ENCODE measurements around the gene C1QL4.
"Not testable (repeated sequence)": the region's sequence is repeated elsewhere in the genome, so short reads cannot be mapped to it uniquely, and the experiment has no call there.

The C1QL4 gene

DNA sequence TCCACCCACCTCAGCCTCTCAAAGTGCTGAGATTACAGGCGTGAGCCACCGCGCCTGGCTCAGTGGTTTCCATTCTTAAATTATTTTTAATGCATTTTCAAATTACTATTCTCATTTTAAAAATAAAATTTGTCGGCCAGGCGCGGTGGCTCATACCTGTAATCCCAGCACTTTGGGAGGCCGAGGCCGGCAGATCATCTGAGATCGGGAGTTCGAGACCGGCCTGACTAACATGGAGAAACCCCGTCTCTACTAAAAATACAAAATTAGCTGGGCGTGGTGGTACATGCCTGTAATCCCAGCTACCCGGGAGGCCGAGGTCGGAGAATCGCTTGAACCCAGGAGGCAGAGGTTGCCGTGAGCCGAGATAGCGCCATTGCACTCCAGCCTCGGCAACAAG is 3.2 kb downstream of the C1QL4 start:
- DNase-seq (ENCODE audit: low read depth): not testable (repeated sequence)

DNA sequence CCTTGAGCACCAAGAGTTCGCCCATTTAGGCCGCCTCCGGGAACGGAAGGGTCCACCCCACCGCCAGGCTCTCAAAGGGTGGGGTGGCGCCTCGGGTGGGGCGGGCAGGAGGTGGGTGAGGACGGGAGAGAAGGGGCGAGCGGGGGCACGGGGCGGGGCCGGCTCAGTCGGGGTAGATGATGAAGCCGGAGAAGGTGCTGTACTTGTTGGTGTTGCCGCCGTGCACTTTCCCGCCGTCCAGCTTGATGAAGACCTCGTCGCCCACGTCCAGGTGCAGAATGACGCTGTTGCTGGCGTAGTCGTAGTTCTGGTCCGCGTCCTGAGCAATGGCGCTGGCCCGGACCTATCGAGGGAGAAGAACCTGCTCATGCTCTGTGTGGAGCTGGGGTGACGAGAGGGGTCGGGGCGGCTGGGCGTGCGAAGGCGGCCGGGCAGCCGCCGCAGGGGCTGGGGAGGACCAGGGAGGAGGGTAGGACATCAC is 4.1 kb downstream of the C1QL4 start:
- no peak for DNase-seq (ENCODE audit: low read depth)

- DNase-seq (ENCODE audit: low read depth): no peak
Measured at GRCh38 chr12:49332441-49332861, 4.5 kb downstream of the C1QL4 start.

GRCh38 chr12:49331380-49332222 is 5.4 kb downstream of the C1QL4 start:
- DNase-seq (ENCODE audit: low read depth): peak; percentile 79

DNA sequence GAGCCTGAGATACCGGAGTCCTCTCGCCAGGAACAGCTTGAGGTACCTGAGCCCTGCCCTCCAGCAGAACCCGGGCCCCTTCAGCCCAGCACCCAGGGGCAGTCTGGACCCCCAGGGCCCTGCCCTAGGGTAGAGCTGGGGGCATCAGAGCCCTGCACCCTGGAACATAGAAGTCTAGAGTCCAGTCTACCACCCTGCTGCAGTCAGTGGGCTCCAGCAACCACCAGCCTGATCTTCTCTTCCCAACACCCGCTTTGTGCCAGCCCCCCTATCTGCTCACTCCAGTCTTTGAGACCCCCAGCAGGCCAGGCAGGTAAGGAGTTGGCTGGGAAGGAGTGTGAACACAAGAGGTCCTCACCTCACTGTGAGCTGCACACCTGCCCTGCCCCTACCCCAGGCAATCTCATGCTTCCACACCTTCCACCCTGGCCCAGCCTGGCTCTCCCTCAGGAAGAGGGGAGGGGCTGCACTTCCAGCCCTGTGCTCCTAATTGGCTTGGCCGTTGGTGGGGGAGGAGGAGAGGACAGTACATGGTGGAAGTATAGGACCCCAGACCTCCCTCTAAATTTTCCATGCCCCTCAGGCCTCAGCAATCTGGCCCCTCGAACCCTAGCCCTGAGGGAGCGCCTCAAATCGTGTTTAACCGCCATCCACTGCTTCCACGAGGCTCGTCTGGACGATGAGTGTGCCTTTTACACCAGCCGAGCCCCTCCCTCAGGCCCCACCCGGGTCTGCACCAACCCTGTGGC is 6.2 kb downstream of the C1QL4 start:
- DNase-seq (ENCODE audit: low read depth): no peak

GRCh38 chr12:49330032-49330619 is 6.9 kb downstream of the C1QL4 start:
- DNase-seq (ENCODE audit: low read depth): no peak

DNA sequence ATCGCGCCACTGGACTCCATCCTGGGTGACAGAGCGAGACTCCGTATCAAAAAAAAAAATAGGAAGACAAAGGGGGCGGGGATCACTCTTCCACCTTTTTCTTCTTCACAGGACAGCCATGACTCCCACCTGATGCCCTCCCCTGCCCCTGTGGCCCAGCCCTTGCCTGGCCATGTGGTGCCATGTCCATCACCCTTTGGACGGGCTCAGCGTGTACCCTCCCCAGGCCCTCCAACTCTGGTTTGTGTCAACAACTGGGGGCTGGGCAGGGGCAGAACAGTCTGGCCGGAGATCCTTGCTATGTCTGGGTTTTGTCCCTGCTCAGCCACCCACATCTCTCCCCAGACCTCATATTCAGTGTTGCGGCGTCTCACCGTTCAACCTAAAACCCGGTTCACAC is 8.2 kb downstream of the C1QL4 start:
- DNase-seq (ENCODE audit: low read depth): no peak

- no peak for DNase-seq (ENCODE audit: low read depth)
Measured at GRCh38 chr12:49327887-49328286, 9.1 kb downstream of the C1QL4 start.

GRCh38 chr12:49327368-49327767 is 9.6 kb downstream of the C1QL4 start:
- no peak for DNase-seq (ENCODE audit: low read depth)

- no peak for DNase-seq (ENCODE audit: low read depth)
Measured at GRCh38 chr12:49325606-49326005, 11.4 kb downstream of the C1QL4 start.

GRCh38 chr12:49323524-49324097 is 13.4 kb downstream of the C1QL4 start:
- no peak for DNase-seq (ENCODE audit: low read depth)

DNA sequence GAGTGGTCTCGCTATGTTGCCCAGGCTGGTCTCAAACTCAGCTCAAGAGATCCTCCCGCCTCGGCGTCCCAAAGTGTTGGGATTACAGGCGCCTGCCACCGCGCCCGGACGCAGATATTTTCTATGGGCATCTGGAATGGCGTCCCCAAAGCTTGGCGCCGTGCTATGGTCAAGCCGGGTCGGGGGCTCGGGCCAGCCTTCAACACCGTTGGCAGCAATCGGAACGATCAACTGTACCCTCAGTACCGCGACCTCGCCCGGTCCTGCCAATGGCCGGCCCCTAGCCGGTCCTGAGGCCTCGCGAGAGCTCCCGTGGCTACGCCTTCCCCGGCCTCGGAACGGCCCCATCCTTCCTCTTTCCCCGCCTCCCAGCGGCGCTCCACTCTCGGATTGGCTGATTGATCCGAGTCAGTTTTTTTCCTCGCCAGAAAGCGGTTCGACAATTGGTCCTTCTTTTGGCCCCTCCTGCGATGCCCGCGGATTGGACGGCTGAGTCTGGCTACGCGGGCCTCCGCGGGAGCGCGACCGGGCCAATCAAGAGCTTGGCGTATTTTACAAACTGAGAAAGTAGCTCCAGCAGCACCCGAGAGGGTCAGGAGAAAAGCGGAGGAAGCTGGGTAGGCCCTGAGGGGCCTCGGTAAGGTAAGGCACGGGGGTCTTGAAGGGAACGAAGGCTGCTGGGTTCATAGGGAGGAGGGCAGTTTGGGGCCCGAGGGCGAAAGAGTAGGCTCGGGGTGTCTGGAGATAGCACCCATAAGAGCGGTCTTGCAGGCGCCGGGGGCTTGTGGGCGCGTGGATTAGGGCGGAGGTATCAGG is 14.1 kb downstream of the C1QL4 start, which contains the start of gene TROAP:
Gene TROAP (plus strand): TSS at position 548 of the 816 bp plus-strand sequence. CDS start 354 bp downstream, outside the sequence.
- peak; percentile 98 for DNase-seq (ENCODE audit: low read depth)

GRCh38 chr12:49322367-49322707 is 14.7 kb downstream of the C1QL4 start:
- no peak for DNase-seq (ENCODE audit: low read depth)

DNA sequence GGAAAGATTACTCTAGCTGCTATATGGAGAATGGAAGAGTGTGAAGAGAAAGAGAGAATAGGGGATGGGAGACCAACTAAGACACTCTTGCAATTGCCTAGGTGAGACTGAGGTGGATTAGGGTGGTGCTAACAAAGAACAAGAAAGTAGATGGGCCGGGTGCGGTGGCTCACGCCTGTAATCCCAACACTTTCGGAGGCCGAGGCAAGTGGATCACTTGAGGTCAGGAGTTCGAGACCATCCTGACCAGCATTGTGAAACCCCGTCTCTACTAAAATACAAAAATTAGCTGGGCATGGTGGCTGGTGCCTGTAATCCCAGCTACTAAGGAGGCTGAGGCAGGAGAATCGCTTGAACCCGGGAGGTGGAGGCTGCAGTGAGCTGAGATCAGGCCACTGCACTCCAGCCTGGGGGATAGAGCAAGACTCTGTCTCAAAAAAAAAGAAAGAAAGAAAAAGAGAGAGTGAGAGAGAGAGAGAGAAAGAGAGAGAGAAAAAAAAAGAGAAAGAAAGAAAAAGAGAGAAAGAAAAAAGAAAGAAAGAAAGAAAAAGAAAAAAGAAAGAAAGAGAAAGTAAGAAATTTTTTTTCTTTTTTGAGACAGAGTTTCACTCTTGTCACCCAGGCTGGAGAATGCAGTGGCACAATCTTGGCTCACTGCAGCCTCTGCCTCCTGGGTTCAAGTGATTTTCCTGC is 16.4 kb downstream of the C1QL4 start:
- not testable (repeated sequence) for DNase-seq (ENCODE audit: low read depth)

GRCh38 chr12:49317118-49317517 is 19.9 kb downstream of the C1QL4 start:
- DNase-seq (ENCODE audit: low read depth): not testable (repeated sequence)

GRCh38 chr12:49314811-49315210 is 22.2 kb downstream of the C1QL4 start:
- DNase-seq (ENCODE audit: low read depth): no peak

- not testable (repeated sequence) for DNase-seq (ENCODE audit: low read depth)
Measured at GRCh38 chr12:49310451-49311000, 26.5 kb downstream of the C1QL4 start.

- no peak for DNase-seq (ENCODE audit: low read depth)
Measured at GRCh38 chr12:49309386-49309785, 27.6 kb downstream of the C1QL4 start.

- DNase-seq (ENCODE audit: low read depth): no peak
Measured at GRCh38 chr12:49305762-49306510, 31.1 kb downstream of the C1QL4 start.

DNA sequence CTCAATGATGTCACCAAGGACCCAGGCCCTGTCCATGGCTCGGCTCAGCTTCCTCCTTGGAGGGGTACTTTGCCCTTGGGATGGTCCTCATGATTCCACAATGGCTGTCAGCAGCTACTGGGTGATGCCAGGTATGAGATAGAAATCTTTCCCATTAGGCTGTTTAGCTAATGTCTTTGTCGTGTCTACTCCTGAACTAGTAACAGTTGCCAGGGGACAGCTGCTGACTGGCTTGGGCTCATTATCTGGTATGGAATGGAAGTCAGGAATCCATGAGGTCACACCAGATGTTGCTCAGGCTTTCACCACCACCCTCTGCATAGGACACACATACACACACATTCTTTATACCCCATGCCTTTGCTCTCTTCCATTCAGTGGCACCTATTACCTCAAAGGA is 32.8 kb downstream of the C1QL4 start:
- DNase-seq (ENCODE audit: low read depth): peak; percentile 34

All from iris pigment epithelial cell (primary cell).